IMR-90 (cell line): Measurements from ENCODE around the gene TCF7L2. TPM values are rescaled to one million over a fixed set of nuclear protein-coding genes. Genes with fewer than 3 reads are reported as not detected.

Experiments used
- ATAC-seq: fragments of 200-7000 bp; cut with Tn5 transposase; 2 replicates; pipeline ENCODE4 v1.9.1; 2020; ENCODE audit warnings: low read depth, mild to moderate bottlenecking, moderate library complexity
- BruUV-seq: library from RNA; stranded (reverse); fragments of 400-500 nt; replicated peaks from 2 replicates; lab custom pipeline; 2021; lab: Mats Ljungman, UMichigan
- CTCF ChIA-PET: fragments of 300-600 bp; formaldehyde crosslinking; extraction: SDS; loops from one replicate; lab custom pipeline; 2021; ENCODE audit warnings: antibody characterized with exemption; lab: Yijun Ruan, JAX
- POLR2A ChIA-PET: fragments of 300-600 bp; sonication (Branson Sonifier 250); formaldehyde crosslinking; loops from one replicate; lab custom pipeline; 2022; ENCODE audit warnings: antibody characterized with exemption; ENCODE audit not compliant: unreplicated experiment; lab: Charles Lee
- DNase-seq: peaks from one replicate; pipeline ENCODE4 v3.0.0; 2013
- H2AFZ ChIP-seq: replicated peaks from 2 replicates; pipeline ENCODE3; 2013; ENCODE audit warnings: low read length, mild to moderate bottlenecking; ENCODE audit not compliant: poor library complexity
- H2AK5ac ChIP-seq: 2 replicates; pipeline ENCODE4 v1.6.1; 2013; ENCODE audit warnings: low read depth, low read length, inconsistent platforms
- H2AK9ac ChIP-seq: replicated peaks from 2 replicates; pipeline ENCODE3; 2013; ENCODE audit warnings: mild to moderate bottlenecking, low read depth, low read length, moderate library complexity; ENCODE audit not compliant: poor library complexity
- H2BK120ac ChIP-seq: 2 replicates; pipeline ENCODE4 v1.6.1; 2013; ENCODE audit warnings: low read depth, low read length, inconsistent platforms
- H2BK15ac ChIP-seq: 3 replicates; pipeline ENCODE4 v1.6.1; 2013; ENCODE audit warnings: low read depth, low read length, inconsistent platforms
- H2BK20ac ChIP-seq: 2 replicates; pipeline ENCODE4 v1.6.1; 2013; ENCODE audit warnings: low read depth, mild to moderate bottlenecking, inconsistent platforms, low read length, moderate library complexity
- H2BK5ac ChIP-seq: 2 replicates; pipeline ENCODE4 v1.6.1; 2013; ENCODE audit warnings: mild to moderate bottlenecking, low read depth, low read length, inconsistent platforms; ENCODE audit not compliant: poor library complexity, severe bottlenecking
- H3K14ac ChIP-seq: replicated peaks from 2 replicates; pipeline ENCODE4 v1.6.1; 2013; ENCODE audit warnings: low read depth, low read length, inconsistent platforms
- H3K18ac ChIP-seq: 2 replicates; pipeline ENCODE4 v1.6.1; 2013; ENCODE audit warnings: low read depth, low read length, control low read depth
- H3K23ac ChIP-seq: 2 replicates; pipeline ENCODE4 v1.6.1; 2013; ENCODE audit warnings: low read depth, low read length, inconsistent platforms
- H3K27ac ChIP-seq: 2 replicates; pipeline ENCODE4 v1.5.1; 2013; ENCODE audit warnings: mild to moderate bottlenecking, control low read depth, low read length; ENCODE audit not compliant: insufficient read depth
- H3K27me3 ChIP-seq: 2 replicates; pipeline ENCODE4 v1.6.1; 2013; ENCODE audit warnings: low read length; ENCODE audit not compliant: control insufficient read depth, insufficient read depth
- H3K36me3 ChIP-seq: 2 replicates; pipeline ENCODE4 v1.6.1; 2013; ENCODE audit warnings: low read length, mixed read lengths; ENCODE audit not compliant: control insufficient read depth, insufficient read depth
- H3K4ac ChIP-seq: 2 replicates; pipeline ENCODE4 v1.6.1; 2013; ENCODE audit warnings: low read depth, low read length, inconsistent platforms
- H3K4me1 ChIP-seq: 2 replicates; pipeline ENCODE4 v1.6.1; 2013; ENCODE audit warnings: low read length, mixed read lengths; ENCODE audit not compliant: control insufficient read depth, insufficient read depth
- H3K4me2 ChIP-seq: 2 replicates; pipeline ENCODE4 v1.6.1; 2013; ENCODE audit warnings: low read depth, mild to moderate bottlenecking, control low read depth, low read length, moderate library complexity
- H3K4me3 ChIP-seq: 2 replicates; pipeline ENCODE4 v1.5.1; 2013; ENCODE audit warnings: low read depth, mild to moderate bottlenecking, control low read depth, low read length, moderate library complexity; ENCODE audit not compliant: insufficient read depth
- H3K56ac ChIP-seq: 2 replicates; pipeline ENCODE4 v1.6.1; 2013; ENCODE audit warnings: low read length, inconsistent platforms; ENCODE audit not compliant: insufficient read depth; ENCODE audit errors: extremely low read depth
- H3K79me1 ChIP-seq, 2 experiments: 2 replicates each; pipeline ENCODE4 v1.6.1; 2013; ENCODE audit warnings: low read length in 2 of 2, inconsistent platforms in 1 of 2, low read depth in 1 of 2
- H3K9ac ChIP-seq: 2 replicates; pipeline ENCODE4 v1.6.1; 2013; ENCODE audit warnings: low read depth, low read length, control low read depth
- H3K9me1 ChIP-seq: 2 replicates; pipeline ENCODE4 v1.6.1; 2013; ENCODE audit warnings: low read length, inconsistent platforms; ENCODE audit not compliant: insufficient read depth
- H3K9me3 ChIP-seq: 2 replicates; pipeline ENCODE4 v1.6.1; 2013; ENCODE audit warnings: low read length; ENCODE audit not compliant: control insufficient read depth, insufficient read depth
- H4K20me1 ChIP-seq: 2 replicates; pipeline ENCODE4 v1.6.1; 2013; ENCODE audit warnings: low read length, inconsistent platforms; ENCODE audit not compliant: insufficient read depth
- H4K5ac ChIP-seq: 2 replicates; pipeline ENCODE4 v1.6.1; 2013; ENCODE audit warnings: mild to moderate bottlenecking, low read depth, low read length, control low read depth
- H4K8ac ChIP-seq, 2 experiments: 2 replicates each; pipeline ENCODE4 v1.6.1; 2013; ENCODE audit warnings: low read depth in 2 of 2, low read length in 2 of 2, control low read depth in 1 of 2, inconsistent platforms in 1 of 2
- H4K91ac ChIP-seq: 2 replicates; pipeline ENCODE4 v1.6.1; 2013; ENCODE audit warnings: low read depth, low read length, inconsistent platforms; ENCODE audit not compliant: insufficient read depth
- BHLHE40 ChIP-seq: fragments of 150-350 bp; IDR thresholded peaks from 2 replicates; pipeline ENCODE4 v1.6.1; 2016; ENCODE audit warnings: mild to moderate bottlenecking, low read depth, low read length
- CEBPB ChIP-seq: IDR thresholded peaks from 2 replicates; pipeline ENCODE4 v1.6.1; 2012; ENCODE audit warnings: low read depth, low read length, improper control_type of control experiment
- CHD1 ChIP-seq: IDR thresholded peaks from 2 replicates; pipeline ENCODE4 v1.6.1; 2012; ENCODE audit warnings: low read depth, low read length, improper control_type of control experiment
- FOS ChIP-seq: fragments of 150-350 bp; IDR thresholded peaks from 2 replicates; pipeline ENCODE4 v1.6.1; 2016; ENCODE audit warnings: low read depth, low read length
- MAFK ChIP-seq: IDR thresholded peaks from 2 replicates; pipeline ENCODE4 v1.6.1; 2012; ENCODE audit warnings: low read depth, low read length, improper control_type of control experiment
- MAZ ChIP-seq: IDR thresholded peaks from 2 replicates; pipeline ENCODE4 v1.6.1; 2012; ENCODE audit warnings: low read depth, mild to moderate bottlenecking, low read length, improper control_type of control experiment, moderate library complexity, borderline replicate concordance
- MXI1 ChIP-seq: IDR thresholded peaks from 2 replicates; pipeline ENCODE4 v1.6.1; 2012; ENCODE audit warnings: low read depth, mild to moderate bottlenecking, low read length, moderate library complexity, borderline replicate concordance
- NFE2L2 ChIP-seq: fragments of 150-350 bp; IDR thresholded peaks from 2 replicates; pipeline ENCODE4 v1.6.1; 2016; ENCODE audit warnings: low read depth, mild to moderate bottlenecking, low read length
- POLR2A ChIP-seq: IDR thresholded peaks from 2 replicates; pipeline ENCODE4 v1.6.1; 2012; ENCODE audit warnings: mild to moderate bottlenecking, low read depth, low read length
- RAD21 ChIP-seq: IDR thresholded peaks from 2 replicates; pipeline ENCODE4 v1.6.1; 2012; ENCODE audit warnings: low read length, improper control_type of control experiment
- RCOR1 ChIP-seq: IDR thresholded peaks from 2 replicates; pipeline ENCODE4 v1.6.1; 2012; ENCODE audit warnings: mild to moderate bottlenecking, low read length, improper control_type of control experiment; ENCODE audit not compliant: insufficient replicate concordance
- RFX5 ChIP-seq: IDR thresholded peaks from 2 replicates; pipeline ENCODE4 v1.8.0; 2012; ENCODE audit warnings: low read depth, mild to moderate bottlenecking, low read length, moderate library complexity
- SMC3 ChIP-seq: fragments of 150-350 bp; IDR thresholded peaks from 2 replicates; pipeline ENCODE4 v1.6.1; 2016; ENCODE audit warnings: low read depth, mild to moderate bottlenecking, antibody characterized with exemption, low read length, moderate library complexity
- USF2 ChIP-seq: fragments of 150-350 bp; IDR thresholded peaks from 2 replicates; pipeline ENCODE4 v1.6.1; 2017; ENCODE audit warnings: mild to moderate bottlenecking, antibody characterized with exemption, low read length, low read depth
- WGBS, 2 experiments: methylation state at CpG; one replicate each; pipeline versions ENCODE4 v1.1.5 to v1.1.7; 2013; ENCODE audit warnings: missing lambda C conversion rate in 2 of 2; ENCODE audit not compliant: insufficient read length in 1 of 2; ENCODE audit errors: extremely low coverage in 2 of 2; 5-methylcytosine and 5-hydroxymethylcytosine counted together
- dilution Hi-C: fragments of 300-500 bp; cut with HindIII; formaldehyde crosslinking; loops from one replicate; pipeline ENCODE4 v1.14.3; 2018; ENCODE audit warnings: low sequenced_read_pairs; ENCODE audit not compliant: unreplicated experiment
- in situ Hi-C: fragments of 300-500 bp; cut with MboI; formaldehyde crosslinking; loops from 3 replicates; pipeline ENCODE4 v1.14.3; 2019; ENCODE audit warnings: low sequenced_read_pairs, inconsistent platforms, mixed read lengths
- intact Hi-C: fragments of 100-400 bp; cut with micrococcal nuclease; formaldehyde crosslinking; loops from 2 replicates; pipeline ENCODE4 v1.10.0; 2022
- polyA plus RNA-seq, 3 experiments: library from polyadenylated mRNA; depleted of rRNA; stranded (reverse); fragments of >200 nt; gene quantifications; 2 replicates each; pipeline ENCODE4 v1.2.3, GENCODE V29; 2012; ENCODE audit warnings: low replicate concordance in 1 of 3
- total RNA-seq: library from RNA; depleted of rRNA; stranded (reverse); fragments of >200 nt; gene quantifications from 2 replicates; pipeline ENCODE4 v1.2.3, GENCODE V29; 2012
- TF ChIP-seq, protein P1 (sequence below): fragments of 150-350 bp; IDR thresholded peaks from 2 replicates; pipeline ENCODE4 v1.6.1; 2016; ENCODE audit warnings: low read depth, mild to moderate bottlenecking, low read length, moderate library complexity, borderline replicate concordance
- TF ChIP-seq, protein P2 (sequence below): conservative IDR thresholded peaks from 2 replicates; pipeline ENCODE4 v1.5.1; 2012; ENCODE audit warnings: mild to moderate bottlenecking, low read depth, low read length, improper control_type of control experiment

The TCF7L2 gene
- total and polyA plus RNA-seq, 2 of the 4 experiments (the other 2 are of a cell fraction) = 1.3 to 12.2 TPM

DNA sequence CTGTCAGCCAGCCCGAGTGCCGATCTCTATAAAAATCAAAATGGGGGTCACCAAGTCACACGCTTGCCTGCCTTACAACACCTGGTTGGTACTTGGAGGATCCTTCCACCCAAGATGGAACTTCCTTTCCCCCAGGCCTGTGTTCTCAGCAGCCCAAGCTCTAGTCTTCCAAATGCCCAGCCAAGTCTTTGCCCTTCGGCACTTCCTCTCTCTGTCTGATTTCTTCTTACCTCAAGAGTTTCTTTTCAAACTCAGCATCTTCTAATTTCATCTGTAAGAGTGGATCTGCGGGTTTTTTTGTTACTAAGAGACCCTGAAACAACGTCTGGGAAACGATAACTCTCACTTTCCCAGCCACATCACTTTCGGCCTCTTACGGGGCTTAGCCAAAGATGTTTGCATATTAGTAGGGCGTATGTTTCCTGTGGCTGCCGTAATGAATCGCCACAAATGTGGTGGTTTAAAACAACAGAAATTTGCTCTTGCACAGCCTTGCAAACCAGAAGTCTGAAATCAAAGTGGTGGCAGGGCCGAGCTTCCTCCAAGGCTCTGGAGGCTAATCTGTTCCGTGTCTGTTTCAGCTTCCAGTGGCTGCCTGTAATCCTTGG is 219.9 kb downstream of the TCF7L2 start:
- peaks cover 10% of the 10 kb centered on the region for H3K36me3 ChIP-seq
- H2BK5ac ChIP-seq = no peak overlapping the region
- H3K27ac ChIP-seq = no peak overlapping the region
- CTCF ChIA-PET = no interaction called here
- dilution Hi-C loops (no loop called here), intact Hi-C loops (no loop called here), in situ Hi-C loops (no loop called here)
- no peak for ATAC-seq
- no peak overlapping the region for H3K18ac ChIP-seq
- no peaks in the 10 kb centered on the region for H3K27me3 ChIP-seq
- BruUV-seq = no TSS peak
- H3K9ac ChIP-seq = no peak overlapping the region
- H3K4me3 ChIP-seq = no peak overlapping the region
- no peak overlapping the region for H3K4ac ChIP-seq
- no peaks in the 10 kb centered on the region for H3K4me1 ChIP-seq
- no peak overlapping the region for H4K8ac ChIP-seq
- DNase-seq = no peak
- no peak overlapping the region for H2AFZ ChIP-seq
- 97% methylated on average over 5 of the region's 14 CpGs; no CpG with 5 or more reads in 1 of the 2 experiments for WGBS, 2 experiments
- H4K5ac ChIP-seq = no peak overlapping the region
- TF ChIP-seq USF2 (no peak), RCOR1 (no peak), CEBPB (no peak), CHD1 (no peak), FOS (no peak), MAZ (no peak), RAD21 (no peak), MXI1 (no peak), POLR2A (no peak), BHLHE40 (no peak), MAFK (no peak), NFE2L2 (no peak), SMC3 (no peak), RFX5 (no peak)
- TF ChIP-seq, protein P1, sequence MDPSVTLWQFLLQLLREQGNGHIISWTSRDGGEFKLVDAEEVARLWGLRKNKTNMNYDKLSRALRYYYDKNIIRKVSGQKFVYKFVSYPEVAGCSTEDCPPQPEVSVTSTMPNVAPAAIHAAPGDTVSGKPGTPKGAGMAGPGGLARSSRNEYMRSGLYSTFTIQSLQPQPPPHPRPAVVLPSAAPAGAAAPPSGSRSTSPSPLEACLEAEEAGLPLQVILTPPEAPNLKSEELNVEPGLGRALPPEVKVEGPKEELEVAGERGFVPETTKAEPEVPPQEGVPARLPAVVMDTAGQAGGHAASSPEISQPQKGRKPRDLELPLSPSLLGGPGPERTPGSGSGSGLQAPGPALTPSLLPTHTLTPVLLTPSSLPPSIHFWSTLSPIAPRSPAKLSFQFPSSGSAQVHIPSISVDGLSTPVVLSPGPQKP = no peak
- TF ChIP-seq, protein P2, sequence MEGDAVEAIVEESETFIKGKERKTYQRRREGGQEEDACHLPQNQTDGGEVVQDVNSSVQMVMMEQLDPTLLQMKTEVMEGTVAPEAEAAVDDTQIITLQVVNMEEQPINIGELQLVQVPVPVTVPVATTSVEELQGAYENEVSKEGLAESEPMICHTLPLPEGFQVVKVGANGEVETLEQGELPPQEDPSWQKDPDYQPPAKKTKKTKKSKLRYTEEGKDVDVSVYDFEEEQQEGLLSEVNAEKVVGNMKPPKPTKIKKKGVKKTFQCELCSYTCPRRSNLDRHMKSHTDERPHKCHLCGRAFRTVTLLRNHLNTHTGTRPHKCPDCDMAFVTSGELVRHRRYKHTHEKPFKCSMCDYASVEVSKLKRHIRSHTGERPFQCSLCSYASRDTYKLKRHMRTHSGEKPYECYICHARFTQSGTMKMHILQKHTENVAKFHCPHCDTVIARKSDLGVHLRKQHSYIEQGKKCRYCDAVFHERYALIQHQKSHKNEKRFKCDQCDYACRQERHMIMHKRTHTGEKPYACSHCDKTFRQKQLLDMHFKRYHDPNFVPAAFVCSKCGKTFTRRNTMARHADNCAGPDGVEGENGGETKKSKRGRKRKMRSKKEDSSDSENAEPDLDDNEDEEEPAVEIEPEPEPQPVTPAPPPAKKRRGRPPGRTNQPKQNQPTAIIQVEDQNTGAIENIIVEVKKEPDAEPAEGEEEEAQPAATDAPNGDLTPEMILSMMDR = no peak
- H3K23ac ChIP-seq = no peak overlapping the region
- H3K79me1 ChIP-seq = no peaks in the 10 kb centered on the region
- H2BK20ac ChIP-seq = no peak overlapping the region
- no peaks in the 10 kb centered on the region for H3K9me1 ChIP-seq
- no peak overlapping the region for H2BK15ac ChIP-seq
- H2AK9ac ChIP-seq = no peak overlapping the region
- no peak overlapping the region for H3K14ac ChIP-seq
- H4K20me1 ChIP-seq = no peaks in the 10 kb centered on the region
- no peaks in the 10 kb centered on the region for H3K9me3 ChIP-seq
- no peak overlapping the region for H3K56ac ChIP-seq
- no peak overlapping the region for H4K91ac ChIP-seq
- no peak overlapping the region for H2BK120ac ChIP-seq
- no peak overlapping the region for H3K4me2 ChIP-seq
- no peak overlapping the region for H2AK5ac ChIP-seq
- POLR2A ChIA-PET = no interaction called here
